ENCODE data around the gene KPRP.

The KPRP gene, protein sequence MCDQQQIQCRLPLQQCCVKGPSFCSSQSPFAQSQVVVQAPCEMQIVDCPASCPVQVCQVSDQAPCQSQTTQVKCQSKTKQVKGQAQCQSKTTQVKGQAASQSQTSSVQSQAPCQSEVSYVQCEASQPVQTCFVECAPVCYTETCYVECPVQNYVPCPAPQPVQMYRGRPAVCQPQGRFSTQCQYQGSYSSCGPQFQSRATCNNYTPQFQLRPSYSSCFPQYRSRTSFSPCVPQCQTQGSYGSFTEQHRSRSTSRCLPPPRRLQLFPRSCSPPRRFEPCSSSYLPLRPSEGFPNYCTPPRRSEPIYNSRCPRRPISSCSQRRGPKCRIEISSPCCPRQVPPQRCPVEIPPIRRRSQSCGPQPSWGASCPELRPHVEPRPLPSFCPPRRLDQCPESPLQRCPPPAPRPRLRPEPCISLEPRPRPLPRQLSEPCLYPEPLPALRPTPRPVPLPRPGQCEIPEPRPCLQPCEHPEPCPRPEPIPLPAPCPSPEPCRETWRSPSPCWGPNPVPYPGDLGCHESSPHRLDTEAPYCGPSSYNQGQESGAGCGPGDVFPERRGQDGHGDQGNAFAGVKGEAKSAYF

DNA sequence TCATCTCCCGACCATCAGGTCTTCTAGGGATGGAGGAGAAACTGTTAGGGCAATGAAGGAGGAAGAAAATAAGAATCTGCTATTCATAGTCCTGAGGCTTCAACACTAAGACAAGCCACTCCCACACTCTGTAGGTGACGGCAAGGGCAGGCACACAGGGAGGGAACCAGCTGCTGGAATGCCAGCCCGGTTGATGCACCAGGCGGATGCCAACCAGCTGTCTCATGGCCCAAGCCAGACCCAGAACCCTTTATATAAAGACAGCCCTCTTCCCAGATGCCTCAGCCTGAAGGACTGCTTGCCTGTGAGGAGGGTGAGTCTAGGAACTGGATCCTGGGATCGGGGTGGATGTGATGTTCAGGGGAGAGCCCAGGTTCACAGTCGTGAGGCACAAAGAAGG is at the start of gene KPRP:
Gene KPRP, plus strand, starts transcription at position 279 of the 400 bp plus-strand sequence. CDS start 1,564 bp downstream, outside the sequence.
- Mint-ChIP-seq H3K4me3 (no peak within 1 kb of the TSS), H3K9me3 (no peaks in the 10 kb centered on the region), H3K4me1 (no peaks in the 10 kb centered on the region), H3K36me3 (no peaks in the 10 kb centered on the region), H3K27ac (no peak within 1 kb of the TSS)
- DNase-seq (ENCODE audit: low spot score in 2 of 2) (no peak), ATAC-seq (peak; percentile 12)

DNA sequence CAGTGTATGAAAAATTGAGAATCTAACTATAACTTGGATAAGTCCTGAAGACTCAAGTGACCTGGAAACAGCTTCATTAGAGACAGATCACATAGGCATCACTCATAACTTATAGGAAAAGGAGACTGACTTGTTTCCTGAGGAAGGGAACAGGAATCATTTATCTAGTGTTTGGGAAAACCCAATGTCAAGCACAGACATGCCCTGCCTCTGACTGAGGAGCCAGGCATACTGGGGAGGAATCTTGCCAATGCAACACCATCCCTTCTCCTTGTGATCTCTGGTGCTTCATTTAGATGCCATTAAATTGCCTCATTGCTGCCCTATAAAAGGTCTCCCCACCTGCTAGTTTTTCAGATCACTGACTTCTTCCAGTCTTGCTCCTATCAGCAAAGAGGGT is 39.6 kb upstream of the KPRP start:
- no peak overlapping the region for H3K4me3 Mint-ChIP-seq
- no peak for ATAC-seq
- no peaks in the 10 kb centered on the region for H3K36me3 Mint-ChIP-seq
- H3K4me1 Mint-ChIP-seq, result no peaks in the 10 kb centered on the region
- no peaks in the 10 kb centered on the region for H3K9me3 Mint-ChIP-seq
- DNase-seq (ENCODE audit: low spot score in 2 of 2), result no peak
- H3K27ac Mint-ChIP-seq, result no peak overlapping the region

DNA sequence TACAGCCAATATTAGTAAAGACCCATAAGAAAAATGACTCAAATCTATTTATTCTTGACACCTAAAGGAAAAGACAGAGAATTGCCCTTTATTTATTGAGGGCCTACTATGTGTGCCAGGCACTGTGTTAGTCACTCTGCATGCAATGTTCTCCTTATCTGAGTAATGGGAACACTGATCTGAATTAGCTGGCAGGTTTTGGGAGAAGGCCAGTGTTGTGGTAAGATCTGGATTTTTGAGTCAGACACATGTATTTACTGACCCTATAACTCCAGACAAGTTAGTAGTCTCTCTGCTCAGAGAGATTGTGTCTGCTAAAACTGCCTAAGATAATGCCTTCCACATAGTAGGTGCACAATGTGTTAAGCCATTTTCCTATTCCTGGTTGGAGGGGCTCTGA is 32.6 kb upstream of the KPRP start:
- no peaks in the 10 kb centered on the region for H3K36me3 Mint-ChIP-seq
- no peak for DNase-seq (ENCODE audit: low spot score in 2 of 2)
- H3K4me3 Mint-ChIP-seq, result no peak overlapping the region
- H3K9me3 Mint-ChIP-seq, result no peaks in the 10 kb centered on the region
- no peak overlapping the region for H3K27ac Mint-ChIP-seq
- no peaks in the 10 kb centered on the region for H3K4me1 Mint-ChIP-seq
- no peak for ATAC-seq

DNA sequence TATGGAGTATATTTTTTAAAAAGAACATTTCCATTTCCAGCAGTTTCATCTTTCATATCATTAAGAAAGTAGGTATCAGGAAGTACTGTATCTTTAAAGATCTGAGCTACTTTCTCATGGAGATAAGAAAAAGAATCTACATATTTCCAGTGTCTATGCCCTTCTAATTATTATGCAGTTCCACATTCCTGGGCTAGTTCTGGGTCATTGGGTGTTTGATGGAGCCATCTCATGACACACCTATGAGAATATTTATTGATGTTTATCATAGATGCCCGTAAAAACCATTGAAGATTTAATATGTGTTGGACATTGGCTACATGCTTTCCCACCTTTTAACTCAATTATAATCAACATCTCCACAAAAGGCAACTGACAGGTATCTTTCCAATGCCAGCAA is 28.8 kb upstream of the KPRP start:
- no peaks in the 10 kb centered on the region for H3K36me3 Mint-ChIP-seq
- no peak overlapping the region for H3K4me3 Mint-ChIP-seq
- no peaks in the 10 kb centered on the region for H3K4me1 Mint-ChIP-seq
- no peak for DNase-seq (ENCODE audit: low spot score in 2 of 2)
- no peak overlapping the region for H3K27ac Mint-ChIP-seq
- no peaks in the 10 kb centered on the region for H3K9me3 Mint-ChIP-seq
- no peak for ATAC-seq

DNA sequence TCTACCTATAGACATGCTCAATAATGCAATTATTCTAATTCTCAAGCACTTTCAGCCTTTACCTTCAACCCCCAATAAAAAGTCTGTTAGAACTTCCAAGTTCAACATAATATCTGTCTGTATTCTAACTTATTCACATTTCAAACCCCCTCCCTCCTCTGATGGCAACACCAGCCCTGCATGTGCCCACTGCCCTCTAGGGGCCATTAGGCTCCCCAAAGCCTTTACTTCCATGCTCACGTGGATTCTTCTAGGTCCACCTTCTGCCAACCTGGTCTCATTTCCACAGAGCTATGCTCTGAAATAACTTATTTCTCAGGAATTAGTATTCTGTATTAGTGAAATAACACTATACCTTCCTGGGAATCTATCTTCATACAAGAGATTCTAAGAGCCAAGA is 22.2 kb upstream of the KPRP start:
- Mint-ChIP-seq H3K4me1 (no peaks in the 10 kb centered on the region), H3K36me3 (no peaks in the 10 kb centered on the region), H3K27ac (no peak overlapping the region), H3K9me3 (no peaks in the 10 kb centered on the region), H3K4me3 (no peak overlapping the region)
- no peak for ATAC-seq
- no peak for DNase-seq (ENCODE audit: low spot score in 2 of 2)

DNA sequence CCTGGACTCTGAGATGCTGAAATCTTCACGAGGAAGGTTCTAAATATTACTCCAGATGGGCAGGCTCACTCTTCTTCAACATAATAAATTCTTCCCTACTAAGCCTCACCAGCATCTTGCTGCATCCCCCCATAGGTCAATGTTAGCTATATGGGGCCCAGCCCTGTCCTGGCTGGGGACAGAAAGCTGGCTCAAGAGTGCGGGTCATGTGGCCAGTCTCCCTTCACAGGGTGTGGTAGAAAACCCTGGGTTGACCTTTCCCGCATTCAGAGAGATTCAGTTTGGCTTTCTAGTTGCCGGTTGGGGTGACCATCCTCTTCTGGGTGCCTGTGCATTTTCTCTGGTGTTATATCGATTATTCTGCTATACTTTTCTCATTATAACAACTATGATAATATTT is 19.8 kb upstream of the KPRP start:
- Mint-ChIP-seq H3K4me1 (no peaks in the 10 kb centered on the region), H3K36me3 (no peaks in the 10 kb centered on the region), H3K9me3 (no peaks in the 10 kb centered on the region), H3K4me3 (no peak overlapping the region), H3K27ac (no peak overlapping the region)
- no peak for ATAC-seq
- no peak for DNase-seq (ENCODE audit: low spot score in 2 of 2)

DNA sequence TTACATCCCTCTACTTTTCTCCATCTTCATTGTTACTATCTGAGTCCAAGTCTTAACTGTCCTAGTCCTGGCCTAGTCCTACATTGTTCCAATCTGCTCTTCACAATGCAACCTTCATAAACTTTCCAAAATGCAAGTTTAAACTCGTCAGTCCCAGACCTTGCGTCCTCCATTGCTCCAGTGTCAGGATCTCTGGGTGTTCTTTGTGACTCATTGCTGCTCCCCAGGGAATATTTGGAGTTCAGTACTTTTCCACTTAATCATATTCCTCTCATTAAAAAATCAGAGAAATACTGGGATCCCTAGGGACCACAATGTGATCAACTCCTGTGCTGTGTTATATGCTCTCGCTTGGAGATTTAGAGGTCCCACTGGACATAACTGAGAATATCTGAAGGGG is 18.0 kb upstream of the KPRP start:
- ATAC-seq, result no peak
- H3K36me3 Mint-ChIP-seq, result no peaks in the 10 kb centered on the region
- H3K4me1 Mint-ChIP-seq, result no peaks in the 10 kb centered on the region
- no peak overlapping the region for H3K27ac Mint-ChIP-seq
- H3K9me3 Mint-ChIP-seq, result no peaks in the 10 kb centered on the region
- no peak for DNase-seq (ENCODE audit: low spot score in 2 of 2)
- no peak overlapping the region for H3K4me3 Mint-ChIP-seq

DNA sequence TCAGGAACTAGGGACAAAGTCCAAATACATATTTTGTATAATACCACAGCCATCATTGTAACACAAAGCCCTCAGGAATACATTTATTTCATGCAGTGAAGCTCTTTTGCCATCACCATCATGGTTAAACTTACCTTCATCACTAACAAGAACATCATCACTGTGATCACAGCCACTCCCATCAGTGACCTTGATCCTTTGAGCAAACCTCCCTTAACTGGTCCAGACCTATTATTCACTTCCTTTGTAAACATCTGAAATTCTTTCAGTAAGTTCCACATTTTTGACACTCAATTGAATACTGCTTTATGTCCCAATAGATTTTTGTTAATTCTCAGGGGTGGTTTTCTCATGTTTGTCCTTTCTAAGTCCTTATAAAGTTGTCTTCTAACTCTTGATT is 16.2 kb upstream of the KPRP start:
- Mint-ChIP-seq H3K36me3 (no peaks in the 10 kb centered on the region), H3K9me3 (no peaks in the 10 kb centered on the region), H3K4me1 (no peaks in the 10 kb centered on the region), H3K27ac (no peak overlapping the region), H3K4me3 (no peak overlapping the region)
- no peak for DNase-seq (ENCODE audit: low spot score in 2 of 2)
- ATAC-seq, result no peak

DNA sequence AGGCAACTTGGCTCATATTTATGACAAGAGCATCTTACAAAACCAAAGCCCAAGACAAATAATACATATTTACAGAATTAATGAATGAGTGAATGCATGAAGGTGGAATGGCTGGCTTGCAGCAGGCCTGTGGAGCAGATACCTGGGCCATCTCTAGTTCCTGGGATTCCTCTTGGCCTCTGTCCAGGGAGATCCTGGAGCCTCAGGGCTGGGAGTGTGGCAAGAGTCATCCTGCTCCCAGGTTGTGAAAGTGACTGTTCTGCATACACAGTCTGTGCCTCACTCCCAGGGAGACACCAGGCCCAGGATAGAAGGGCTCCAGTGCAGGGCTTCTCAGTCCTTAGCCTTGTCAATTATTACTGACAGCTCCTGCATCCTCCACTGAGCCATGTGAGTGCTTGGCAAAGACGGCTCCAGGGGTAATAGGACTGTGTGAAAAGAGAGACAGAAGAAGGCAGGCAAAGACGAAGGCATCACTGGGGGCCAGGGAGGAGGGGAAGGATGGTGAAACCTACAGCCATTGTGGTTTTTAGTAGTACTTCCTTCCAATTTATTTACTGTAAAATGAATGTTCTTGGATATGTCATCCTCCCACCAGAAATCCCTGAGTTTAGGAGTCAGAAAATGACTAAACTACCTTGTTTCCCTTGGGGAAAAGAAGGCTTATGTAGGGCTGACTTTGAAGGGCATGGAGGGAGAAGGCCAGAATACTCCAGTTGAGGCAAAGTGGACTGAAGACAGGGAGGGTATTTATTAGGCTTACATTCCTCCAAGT is 14.3 kb upstream of the KPRP start:
- Mint-ChIP-seq H3K4me3 (no peak overlapping the region), H3K36me3 (no peaks in the 10 kb centered on the region), H3K4me1 (no peaks in the 10 kb centered on the region), H3K9me3 (no peaks in the 10 kb centered on the region), H3K27ac (no peak overlapping the region)
- ATAC-seq (no peak), DNase-seq (ENCODE audit: low spot score in 2 of 2) (no peak)

DNA sequence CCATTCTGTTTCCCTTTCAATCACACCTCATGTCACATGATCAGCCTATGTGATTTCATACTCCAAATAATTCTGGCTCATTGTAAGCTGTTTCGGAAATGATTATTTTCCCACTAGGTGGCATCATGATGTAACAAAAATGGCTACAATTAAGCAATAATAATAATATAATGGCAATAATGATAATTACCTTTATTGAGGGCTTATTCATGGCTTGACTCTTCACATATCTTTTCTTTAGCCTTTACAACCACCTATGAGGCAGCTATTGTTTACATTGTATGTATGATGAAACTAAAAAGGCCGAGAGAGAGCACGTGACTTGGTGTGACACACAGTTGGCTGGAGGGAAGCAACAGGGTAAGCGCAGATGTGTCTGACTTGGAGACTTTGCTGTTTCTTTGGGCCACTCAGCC is 12.5 kb upstream of the KPRP start:
- H3K4me1 Mint-ChIP-seq, result no peaks in the 10 kb centered on the region
- H3K36me3 Mint-ChIP-seq, result no peaks in the 10 kb centered on the region
- H3K27ac Mint-ChIP-seq, result no peak overlapping the region
- H3K4me3 Mint-ChIP-seq, result no peak overlapping the region
- H3K9me3 Mint-ChIP-seq, result no peaks in the 10 kb centered on the region
- ATAC-seq (no peak), DNase-seq (ENCODE audit: low spot score in 2 of 2) (no peak)

DNA sequence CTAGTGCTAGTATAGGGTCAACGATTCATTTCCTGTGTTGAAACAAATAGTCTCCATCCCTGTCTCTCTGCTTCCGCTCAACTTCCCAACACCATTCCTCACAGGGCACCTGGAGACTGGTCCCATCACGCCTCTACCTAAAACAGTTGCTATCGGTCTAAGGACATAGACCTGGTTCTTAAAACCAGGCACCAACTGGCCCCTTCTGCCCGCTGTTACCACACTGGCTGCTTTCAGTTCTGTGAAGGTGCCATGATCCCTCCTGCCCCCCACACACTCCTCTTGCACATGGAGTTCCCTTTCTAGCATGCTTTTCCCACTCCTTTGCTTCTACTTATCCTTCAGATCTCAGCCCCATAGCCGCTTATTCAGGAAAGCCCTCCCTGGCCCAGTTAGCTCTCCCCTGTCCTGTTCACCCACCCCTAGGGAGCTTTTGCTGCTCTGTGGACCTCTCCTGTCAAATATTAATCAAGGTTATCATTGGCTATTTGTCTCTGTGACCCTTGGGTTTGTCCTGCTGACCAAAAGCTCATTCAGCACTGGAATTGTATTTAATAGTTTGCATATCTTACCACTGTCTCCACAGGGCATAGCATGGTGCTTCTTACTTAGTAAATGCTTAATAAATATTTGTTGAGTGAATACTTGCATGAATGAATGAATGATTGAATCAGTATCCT is 11.9 kb upstream of the KPRP start:
- H3K27ac Mint-ChIP-seq, result no peak overlapping the region
- no peaks in the 10 kb centered on the region for H3K9me3 Mint-ChIP-seq
- DNase-seq (ENCODE audit: low spot score in 2 of 2) (no peak), ATAC-seq (no peak)
- no peak overlapping the region for H3K4me3 Mint-ChIP-seq
- H3K36me3 Mint-ChIP-seq, result no peaks in the 10 kb centered on the region
- no peaks in the 10 kb centered on the region for H3K4me1 Mint-ChIP-seq

DNA sequence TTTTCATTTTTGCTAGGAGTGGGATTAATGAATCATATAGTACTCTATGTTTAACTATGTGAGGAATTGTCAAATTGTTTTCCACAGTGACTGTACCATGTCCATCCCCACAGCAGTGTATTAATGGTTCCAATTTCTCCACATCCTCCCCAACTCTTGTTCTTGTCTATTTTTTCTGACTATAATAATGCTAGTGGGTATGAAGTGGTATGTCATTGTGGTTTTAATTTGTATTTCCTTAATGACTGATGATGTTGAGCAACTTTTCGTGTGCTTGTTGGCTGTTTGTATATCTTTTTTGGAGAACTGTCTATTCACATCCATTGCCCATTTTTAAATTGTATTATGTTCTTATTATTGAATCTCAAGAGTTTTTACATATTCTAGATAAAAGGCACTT is 10.0 kb upstream of the KPRP start:
- no peak for ATAC-seq

DNA sequence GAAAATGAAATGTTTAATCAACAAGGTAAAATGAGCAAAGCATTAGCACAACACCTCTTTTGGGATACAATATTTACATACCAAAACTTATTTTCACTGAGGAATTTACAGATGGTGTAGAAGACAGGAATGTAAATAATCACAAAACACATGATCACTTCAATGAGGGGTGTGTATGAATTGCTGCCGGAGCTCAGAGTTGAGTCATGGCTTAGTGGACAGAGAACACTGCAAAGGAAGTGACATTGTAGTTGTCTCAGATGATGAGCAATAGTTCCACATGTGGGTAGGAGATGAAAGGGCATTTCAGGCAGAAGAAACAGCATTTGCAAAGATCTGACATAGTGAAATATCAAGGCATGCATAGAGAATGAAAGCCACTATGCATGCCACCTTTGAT is 5.6 kb upstream of the KPRP start:
- DNase-seq (ENCODE audit: low spot score in 2 of 2), result no peak
- ATAC-seq, result peak; percentile 34
- no peaks in the 10 kb centered on the region for H3K4me1 Mint-ChIP-seq
- H3K4me3 Mint-ChIP-seq, result no peak overlapping the region
- no peaks in the 10 kb centered on the region for H3K9me3 Mint-ChIP-seq
- H3K27ac Mint-ChIP-seq, result no peak overlapping the region
- H3K36me3 Mint-ChIP-seq, result no peaks in the 10 kb centered on the region

More for the DNA sequence above, 10.0 kb upstream of the KPRP start:
- Mint-ChIP-seq H3K36me3 (no peaks in the 10 kb centered on the region), H3K9me3 (no peaks in the 10 kb centered on the region), H3K4me3 (no peak overlapping the region), H3K27ac (no peak overlapping the region), H3K4me1 (no peaks in the 10 kb centered on the region)
- no peak for DNase-seq (ENCODE audit: low spot score in 2 of 2)

DNA sequence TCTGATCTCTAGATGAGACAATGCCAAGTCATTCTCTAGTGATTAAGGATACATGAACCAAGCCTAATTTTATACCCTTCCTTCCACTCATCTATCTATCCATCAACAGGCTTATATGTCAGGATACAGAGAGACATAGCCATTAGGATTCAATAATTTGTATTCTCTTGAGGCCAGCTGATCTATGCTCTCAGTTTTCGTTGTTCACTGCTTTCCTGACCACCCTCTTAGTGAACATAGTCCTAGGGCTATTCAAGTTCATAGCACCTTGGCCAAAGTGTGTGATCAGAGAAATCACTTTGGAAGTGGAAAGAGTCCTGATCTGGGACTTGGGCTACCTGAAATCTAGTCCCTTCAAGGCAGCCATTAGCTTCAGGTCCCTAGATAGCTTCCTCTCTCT is 4.2 kb upstream of the KPRP start:
- Mint-ChIP-seq H3K36me3 (no peaks in the 10 kb centered on the region), H3K4me1 (no peaks in the 10 kb centered on the region), H3K27ac (no peak overlapping the region), H3K9me3 (no peaks in the 10 kb centered on the region), H3K4me3 (no peak overlapping the region)
- DNase-seq (ENCODE audit: low spot score in 2 of 2), result no peak
- ATAC-seq, result no peak

DNA sequence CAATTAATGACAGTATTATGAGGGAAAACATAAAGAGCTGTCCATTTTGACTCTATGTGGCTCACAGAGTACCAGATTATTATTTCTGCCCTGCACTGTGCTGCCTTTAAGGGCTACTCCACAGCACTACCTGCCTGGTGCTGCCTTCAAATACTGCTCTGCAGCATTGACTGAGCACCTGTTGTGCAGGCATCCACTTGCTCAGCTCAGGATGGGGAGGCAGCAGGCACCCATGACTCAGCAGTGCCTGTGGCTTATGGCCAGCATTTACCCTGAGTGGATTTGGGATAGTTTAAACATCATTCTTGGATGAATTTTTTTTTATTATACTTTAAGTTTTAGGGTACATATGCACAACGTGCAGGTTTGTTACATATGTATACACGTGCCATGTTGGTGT is 953 bp upstream of the KPRP start:
- no peaks in the 10 kb centered on the region for H3K36me3 Mint-ChIP-seq
- no peak for DNase-seq (ENCODE audit: low spot score in 2 of 2)
- no peaks in the 10 kb centered on the region for H3K9me3 Mint-ChIP-seq
- no peak overlapping the region for H3K4me3 Mint-ChIP-seq
- no peaks in the 10 kb centered on the region for H3K4me1 Mint-ChIP-seq
- no peak overlapping the region for H3K27ac Mint-ChIP-seq
- ATAC-seq, result no peak
